Measurements from ENCODE around the gene IRX4. TPM values are rescaled to one million over a fixed set of nuclear protein-coding genes. Genes with fewer than 3 reads are reported as not detected.
A peak's percentile ranks its signal among the peaks of the same experiment; 100 is the strongest.

Gene IRX4
- total RNA-seq, 1 donor = not detected

GRCh38 chr5:1883925-1884677 is 1.4 kb upstream of the IRX4 start:
- TF ChIP-seq CTCF (IDR thresholded peaks at IDR 0.05; ENCODE audit: insufficient read depth, low read length) = no peak
- no peak overlapping the region for H3K4me3 ChIP-seq (ENCODE audit: low read depth, low read length)
- DNase-seq (ENCODE audit: low read depth) = no peak

- TF ChIP-seq CTCF (IDR thresholded peaks at IDR 0.05; ENCODE audit: insufficient read depth, low read length) = no peak
- DNase-seq (ENCODE audit: low read depth) = no peak
- no peak overlapping the region for H3K4me3 ChIP-seq (ENCODE audit: low read depth, low read length)
These were observed 597 bp upstream of the IRX4 start for GRCh38 chr5:1883120-1883924.

GRCh38 chr5:1881731-1882336 is 891 bp downstream of the IRX4 start:
- TF ChIP-seq CTCF (IDR thresholded peaks at IDR 0.05; ENCODE audit: insufficient read depth, low read length) = no peak
- DNase-seq (ENCODE audit: low read depth) = no peak
- no peak overlapping the region for H3K4me3 ChIP-seq (ENCODE audit: low read depth, low read length)

GRCh38 chr5:1881098-1881572 is 1.6 kb downstream of the IRX4 start:
- peak; percentile 16 for DNase-seq (ENCODE audit: low read depth)
- H3K4me3 ChIP-seq (ENCODE audit: low read depth, low read length) = no peak overlapping the region
- no peak for TF ChIP-seq CTCF (IDR thresholded peaks at IDR 0.05; ENCODE audit: insufficient read depth, low read length)

- no peak for DNase-seq (ENCODE audit: low read depth)
- no peak overlapping the region for H3K4me3 ChIP-seq (ENCODE audit: low read depth, low read length)
- no peak for TF ChIP-seq CTCF (IDR thresholded peaks at IDR 0.05; ENCODE audit: insufficient read depth, low read length)
These were observed 2.2 kb downstream of the IRX4 start for GRCh38 chr5:1880377-1881025.
